H1 (cell line): ENCODE measurements around the gene PLVAP. TPM values are rescaled to one million over a fixed set of nuclear protein-coding genes. Genes with fewer than 3 reads are reported as not detected.

ENCODE experiments used
- CBX8 ChIP-seq: fragments of 300-800, 300-1000 bp; sonication (generic); IDR thresholded peaks from 2 replicates; pipeline ENCODE4 v1.7.1; 2016; ENCODE audit warnings: low read depth, low read length, borderline replicate concordance
- CEBPB ChIP-seq: IDR thresholded peaks from 2 replicates; pipeline ENCODE4 v1.6.1; 2012; ENCODE audit warnings: low read depth, low read length
- CHD7 ChIP-seq: fragments of 300-600 bp; sonication (generic); IDR thresholded peaks from 2 replicates; pipeline ENCODE4 v1.7.1; 2012; ENCODE audit warnings: low read length, moderate library complexity, mild to moderate bottlenecking, inconsistent platforms; ENCODE audit not compliant: insufficient replicate concordance
- CTBP2 ChIP-seq: IDR thresholded peaks from 2 replicates; pipeline ENCODE4 v1.7.0; 2011; ENCODE audit warnings: borderline replicate concordance, mild to moderate bottlenecking, moderate library complexity, mixed read lengths, low read length; ENCODE audit not compliant: insufficient read depth, insufficient read length
- NRF1 ChIP-seq: IDR thresholded peaks from 2 replicates; pipeline ENCODE4 v1.6.1; 2011; ENCODE audit warnings: mild to moderate bottlenecking, low read depth, low read length, improper control_type of control experiment
- RNF2 ChIP-seq: fragments of 200-900, 300-1000 bp; sonication (generic); IDR thresholded peaks from 2 replicates; pipeline ENCODE4 v1.7.1; 2016; ENCODE audit warnings: borderline replicate concordance, low read depth, mild to moderate bottlenecking, antibody characterized with exemption, low read length; ENCODE audit not compliant: poor library complexity, severe bottlenecking; ENCODE audit errors: missing control alignments
- polyA plus RNA-seq, 7 experiments: library from polyadenylated mRNA; depleted of rRNA in 3 of 7; stranded (reverse) in 5 of 7; unstranded in 2 of 7; fragments of >200 nt in 5 of 7; fragments of 200-250 nt in 2 of 7; gene quantifications; 1 replicate in 5 of 7; 2 replicates in 1 of 7; 4 replicates in 1 of 7; pipeline versions ENCODE4 v1.2.1 to v1.2.3, GENCODE V29; 2011 to 2013; ENCODE audit warnings: missing spikeins in 2 of 7, mixed read lengths in 2 of 7
- total RNA-seq: library from RNA; stranded (reverse); fragmentation: NEBNext Ultra II Directional; extraction: Animal tissue kit (Norgen Biotek cat#: 25700); gene quantifications from 2 replicates; pipeline ENCODE4 v1.2.1, GENCODE V29; 2021
- TF ChIP-seq, protein P1 (sequence below): IDR thresholded peaks from 2 replicates; pipeline ENCODE4 v1.6.1; 2012; ENCODE audit warnings: low read length, inconsistent platforms

PLVAP gene
- total and polyA plus RNA-seq, 2 of the 8 experiments (the other 6 are each of a cell fraction or from before 2014, with no cell fraction given) = 0.32 TPM; not detected in 1

- TF ChIP-seq, protein P1, sequence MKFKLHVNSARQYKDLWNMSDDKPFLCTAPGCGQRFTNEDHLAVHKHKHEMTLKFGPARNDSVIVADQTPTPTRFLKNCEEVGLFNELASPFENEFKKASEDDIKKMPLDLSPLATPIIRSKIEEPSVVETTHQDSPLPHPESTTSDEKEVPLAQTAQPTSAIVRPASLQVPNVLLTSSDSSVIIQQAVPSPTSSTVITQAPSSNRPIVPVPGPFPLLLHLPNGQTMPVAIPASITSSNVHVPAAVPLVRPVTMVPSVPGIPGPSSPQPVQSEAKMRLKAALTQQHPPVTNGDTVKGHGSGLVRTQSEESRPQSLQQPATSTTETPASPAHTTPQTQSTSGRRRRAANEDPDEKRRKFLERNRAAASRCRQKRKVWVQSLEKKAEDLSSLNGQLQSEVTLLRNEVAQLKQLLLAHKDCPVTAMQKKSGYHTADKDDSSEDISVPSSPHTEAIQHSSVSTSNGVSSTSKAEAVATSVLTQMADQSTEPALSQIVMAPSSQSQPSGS = peak; percentile 60; the same call in 1 of the 2 replicates
- TF ChIP-seq CTBP2 (no peak), RNF2 (no peak), CHD7 (no peak), NRF1 (peak; percentile 26; the same call in 1 of the 2 replicates), CEBPB (no peak), CBX8 (no peak)
Measured at GRCh38 chr19:17419621-17420474, 42.7 kb upstream of the PLVAP start, which contains the start of gene MVB12A (continued).
